GM18858 (cell line): ENCODE results near the gene PCYT2.
A peak's percentile ranks its signal among the peaks of the same experiment; 100 is the strongest.

Experiments
- ATAC-seq: cut with Tn5 transposase; IDR thresholded peaks from one replicate; pipeline ENCODE4 v1.9.1; 2021; ENCODE audit not compliant: unreplicated experiment

PCYT2 gene

DNA sequence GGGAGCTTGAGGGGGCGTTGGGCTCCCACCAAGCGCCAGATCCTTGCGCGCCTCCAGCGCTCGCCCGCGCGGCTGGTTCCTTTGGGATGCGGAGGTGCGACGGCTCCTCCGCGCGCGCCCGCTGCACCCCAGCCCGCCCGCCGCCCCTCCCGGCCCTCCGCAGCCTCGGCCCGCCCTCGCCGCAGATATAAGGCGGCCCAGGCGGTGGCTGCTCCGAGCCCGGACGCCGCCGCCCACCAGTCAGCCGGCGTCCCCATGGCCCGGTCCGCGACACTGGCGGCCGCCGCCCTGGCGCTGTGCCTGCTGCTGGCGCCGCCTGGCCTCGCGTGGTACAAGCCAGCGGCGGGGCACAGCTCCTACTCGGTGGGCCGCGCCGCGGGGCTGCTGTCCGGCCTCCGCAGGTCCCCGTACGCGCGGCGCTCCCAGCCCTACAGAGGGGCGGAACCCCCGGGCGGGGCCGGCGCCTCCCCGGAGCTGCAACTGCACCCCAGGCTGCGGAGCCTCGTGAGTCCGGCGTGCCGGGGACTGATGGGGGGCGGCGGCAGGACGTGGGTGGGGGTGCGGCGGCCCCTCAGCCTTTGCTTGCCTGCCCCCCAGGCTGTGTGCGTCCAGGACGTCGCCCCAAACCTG, 9.1 kb downstream of the PCYT2 start, which contains the start of gene NPB:
TSS of gene NPB (plus strand) at position 216 of the 630 bp plus-strand sequence. CDS start at position 256, 40 bp downstream.
- no peak for ATAC-seq

- no peak for ATAC-seq
These were observed 9.8 kb downstream of the PCYT2 start for GRCh38 chr17:81901167-81902022.

DNA sequence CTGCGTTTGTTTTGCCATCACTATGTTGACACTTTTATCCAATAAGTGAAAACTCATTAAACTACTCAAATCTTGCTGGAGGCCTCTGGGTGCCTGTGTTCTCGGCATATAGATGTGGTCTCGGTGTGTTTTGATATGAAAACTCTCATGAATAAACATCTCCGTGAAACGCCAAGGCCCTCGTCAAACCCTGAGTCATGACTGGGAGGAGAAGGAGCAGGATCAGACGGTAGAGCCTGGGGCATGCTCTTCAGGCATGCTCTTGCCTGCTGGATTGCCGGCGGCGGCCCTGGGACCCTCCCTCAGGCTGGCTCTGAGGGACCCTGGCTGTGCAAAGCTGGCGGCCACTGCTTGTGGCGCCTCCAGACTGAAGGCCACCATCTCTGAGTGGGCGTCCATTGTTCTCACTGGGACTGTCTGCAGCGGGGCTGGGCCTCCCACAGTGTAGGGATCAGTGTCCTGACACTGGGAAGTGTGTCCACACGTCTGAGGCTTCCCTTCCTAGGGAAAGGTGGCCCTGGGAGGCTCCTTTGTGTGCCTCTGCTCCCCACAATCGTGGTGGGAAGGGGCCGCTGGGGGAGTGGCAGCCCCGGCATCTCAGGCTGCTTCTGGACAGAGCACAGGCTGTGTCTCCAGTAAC, 10.9 kb downstream of the PCYT2 start:
- no peak for ATAC-seq

- no peak for ATAC-seq
These were observed 11.6 kb downstream of the PCYT2 start for GRCh38 chr17:81899514-81900166.

DNA sequence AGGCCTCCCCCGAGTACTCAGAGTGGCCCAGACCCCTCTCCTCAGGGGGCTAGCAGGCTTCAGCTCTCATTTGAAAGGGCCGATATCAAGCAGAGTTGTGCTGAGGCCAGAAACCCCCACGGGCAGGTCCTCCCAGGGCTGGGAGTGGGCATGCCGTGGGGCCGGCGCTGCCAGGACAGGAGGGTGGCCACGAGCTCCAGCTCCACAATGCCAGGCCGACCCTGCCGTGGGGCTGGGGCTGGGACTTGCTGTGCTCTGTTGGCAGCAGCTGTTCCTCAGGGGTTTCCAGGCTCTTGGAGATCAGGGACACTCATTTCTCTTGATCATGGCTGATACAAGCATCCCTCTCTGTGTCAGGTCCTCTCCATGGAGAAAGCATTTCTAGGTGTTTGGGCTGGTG, 12.3 kb downstream of the PCYT2 start:
- ATAC-seq: no peak

- ATAC-seq: no peak
These were observed 13.0 kb downstream of the PCYT2 start for GRCh38 chr17:81898029-81898866.

GRCh38 chr17:81895400-81895799, 15.8 kb downstream of the PCYT2 start:
- no peak for ATAC-seq

DNA sequence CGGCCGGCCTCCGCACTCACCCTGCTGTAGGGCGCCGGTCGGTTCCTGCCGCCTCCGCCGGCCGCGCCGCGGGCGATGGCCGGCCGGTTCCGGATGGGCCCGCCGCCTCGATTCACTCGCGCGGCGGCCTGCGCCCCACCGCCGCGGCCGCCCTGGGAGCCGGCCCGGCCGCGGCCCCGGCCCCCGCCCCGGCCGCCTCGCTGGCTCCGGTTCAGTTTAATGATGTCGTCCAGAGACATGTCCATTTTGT, 20.0 kb downstream of the PCYT2 start:
- ATAC-seq: peak; percentile 27

DNA sequence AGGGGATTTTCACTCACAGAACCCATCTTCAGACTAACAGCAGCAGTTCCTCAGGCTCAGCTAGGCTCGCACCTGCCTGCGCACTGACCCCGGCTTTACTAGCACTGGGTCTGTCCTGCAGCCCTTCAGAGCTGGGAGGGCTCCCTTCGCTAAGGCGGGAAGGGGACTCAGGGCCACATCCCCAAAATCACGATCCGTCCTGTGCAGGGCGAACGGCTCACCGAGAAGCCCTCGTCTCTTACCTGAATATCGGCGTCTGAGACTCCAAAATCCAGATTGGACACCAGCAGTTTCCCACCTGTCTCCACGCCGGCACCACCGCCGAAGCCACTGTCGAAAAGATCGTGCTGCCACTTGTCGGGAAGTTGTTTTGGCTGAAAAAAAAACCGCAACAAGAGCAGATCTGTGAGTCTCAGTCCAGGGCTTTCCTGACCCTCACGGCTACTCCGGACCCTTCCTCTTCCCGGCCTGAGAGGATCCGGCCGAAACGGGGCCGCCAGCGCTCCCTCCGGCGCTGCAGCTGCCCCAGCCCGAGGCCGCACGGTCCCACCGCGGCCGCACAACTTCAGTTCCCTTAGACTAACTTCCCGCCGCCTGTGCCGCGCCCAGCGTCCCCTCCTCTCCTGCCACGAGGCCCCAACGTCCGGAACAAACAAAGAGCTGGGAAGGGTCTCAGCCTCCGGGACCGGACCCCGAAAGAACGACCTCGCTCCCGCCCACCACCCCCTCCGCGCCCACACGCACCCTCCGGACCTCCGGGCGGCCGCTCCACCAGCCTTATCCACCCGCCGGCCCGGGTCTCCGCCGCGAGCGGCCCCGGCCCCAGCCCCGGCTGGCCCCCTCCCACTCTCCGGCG, 20.5 kb downstream of the PCYT2 start:
- peak; percentile 11 for ATAC-seq

DNA sequence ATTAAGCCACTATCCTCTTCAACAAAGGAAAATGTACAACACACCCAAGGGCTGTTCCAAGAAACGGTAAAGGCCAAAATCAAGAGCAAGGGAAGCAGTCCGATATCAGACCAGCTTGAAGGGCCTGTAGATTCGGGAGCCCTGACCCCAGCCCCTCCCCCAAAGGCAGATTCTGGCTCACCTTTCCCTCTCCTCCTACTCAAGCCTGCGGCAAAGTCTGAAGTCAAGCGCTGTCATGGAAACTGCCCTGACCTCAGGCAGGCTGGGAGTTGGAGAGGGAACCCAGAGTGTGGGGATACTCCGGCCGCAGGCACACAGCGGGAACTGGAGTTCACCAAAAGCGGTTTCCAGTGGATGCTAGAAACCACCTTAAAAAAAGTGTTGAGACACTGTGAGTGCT, 21.6 kb downstream of the PCYT2 start:
- no peak for ATAC-seq

DNA sequence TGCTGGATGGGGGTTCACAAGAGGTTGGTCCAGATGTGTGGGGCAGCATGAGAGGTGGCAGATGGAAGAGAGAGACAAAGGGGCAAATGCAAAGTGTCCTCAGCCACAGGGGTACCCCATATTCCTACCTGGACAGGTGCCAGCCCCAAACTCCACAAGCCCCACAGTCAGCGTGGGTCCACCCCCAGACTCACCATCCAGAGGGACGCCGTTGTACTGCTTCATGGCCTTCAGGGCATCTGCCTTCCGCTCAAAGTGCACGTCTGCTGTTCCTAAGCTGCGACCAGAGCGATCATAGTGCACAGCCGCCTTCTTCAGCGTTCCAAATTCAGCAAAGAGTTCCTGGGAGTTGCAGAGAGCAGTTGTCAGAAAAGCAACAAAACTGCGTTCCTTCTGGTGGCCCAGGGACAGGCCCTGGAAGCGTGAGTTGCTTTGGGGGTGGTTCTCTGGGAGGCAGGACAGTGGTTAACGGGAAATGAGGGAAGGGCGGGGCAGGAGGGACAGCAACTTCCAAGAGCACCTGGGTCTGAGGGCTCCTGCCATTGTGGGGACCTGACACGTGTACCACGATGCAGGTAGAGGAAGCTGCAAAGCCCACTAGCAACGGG, 22.1 kb downstream of the PCYT2 start:
- ATAC-seq: no peak

GRCh38 chr17:81888105-81888987, 22.9 kb downstream of the PCYT2 start:
- ATAC-seq: no peak

DNA sequence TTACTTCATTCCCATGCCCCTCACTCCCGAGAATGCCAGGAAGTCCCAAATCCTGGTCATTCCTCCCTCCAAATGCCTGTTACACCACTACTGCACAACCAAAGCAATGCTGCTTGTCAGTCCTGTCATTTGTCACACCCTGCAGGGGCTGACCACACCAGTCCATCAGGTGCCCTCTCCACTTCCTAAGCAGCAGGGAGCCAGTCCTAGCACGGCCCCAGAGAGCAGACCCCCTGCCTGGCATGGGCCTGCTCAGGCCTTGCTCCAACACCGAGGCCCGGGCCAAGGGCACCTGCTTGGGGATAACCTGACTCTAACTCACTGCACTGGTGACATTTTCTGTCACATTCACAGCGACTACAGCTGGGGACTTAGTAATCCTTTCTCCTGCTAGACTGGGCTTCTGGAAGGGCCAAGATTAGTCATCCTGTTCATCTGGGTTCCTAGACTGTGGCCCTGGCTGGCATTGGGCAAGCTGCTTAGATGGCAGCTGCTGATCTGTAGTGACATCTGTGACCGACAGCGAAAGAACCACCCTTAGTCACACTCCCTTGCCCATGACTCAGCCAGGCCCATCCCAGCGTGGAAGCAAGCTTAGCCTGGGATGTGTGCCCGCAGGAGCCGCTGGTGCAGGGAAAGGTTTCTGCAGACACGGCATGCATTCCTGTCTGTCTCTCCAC, 25.2 kb downstream of the PCYT2 start:
- ATAC-seq: no peak

GRCh38 chr17:81885454-81885853, 25.7 kb downstream of the PCYT2 start:
- no peak for ATAC-seq

GRCh38 chr17:81884968-81885367, 26.2 kb downstream of the PCYT2 start:
- no peak for ATAC-seq

- ATAC-seq: no peak
These were observed 26.7 kb downstream of the PCYT2 start for GRCh38 chr17:81884520-81884919.

DNA sequence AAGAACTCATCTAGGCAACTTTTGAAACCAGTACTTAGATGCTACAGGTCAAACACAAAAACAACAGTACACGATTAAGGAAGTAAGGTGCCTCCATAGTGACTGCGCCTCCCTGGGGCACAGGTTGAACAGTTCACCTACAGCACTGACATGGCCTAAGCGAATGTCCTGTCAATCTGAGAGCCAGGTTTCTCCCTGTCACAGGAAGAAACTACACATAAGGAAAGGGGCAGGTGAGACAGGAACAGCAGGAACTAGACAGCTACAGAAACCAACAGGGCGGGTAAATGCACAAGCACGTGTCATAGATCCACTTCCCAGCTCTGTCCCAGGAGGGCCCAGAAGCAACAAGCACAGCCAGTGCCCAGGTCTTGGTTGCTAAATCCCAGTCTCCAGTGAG, 32.1 kb downstream of the PCYT2 start:
- no peak for ATAC-seq

GRCh38 chr17:81878294-81878693, 32.9 kb downstream of the PCYT2 start:
- ATAC-seq: no peak
